HEK293 (cell line): ENCODE results near the gene COL1A1.

Source experiments
- CTCF ChIA-PET: fragments of 350-600 bp; formaldehyde crosslinking; extraction: SDS; loops from one replicate; lab custom pipeline; 2021; ENCODE audit warnings: antibody characterized with exemption; lab: Yijun Ruan, JAX
- POLR2A ChIA-PET: fragments of 300-600 bp; formaldehyde crosslinking; extraction: SDS; loops from one replicate; lab custom pipeline; 2020; ENCODE audit warnings: antibody characterized with exemption, inconsistent platforms; lab: Yijun Ruan, JAX
- H3K27ac ChIP-seq: fragments of 200-500 bp; sonication (Bioruptor generic); 2 replicates; pipeline ENCODE4 v1.5.1; 2014; ENCODE audit warnings: low read depth, low read length, control low read depth, inconsistent platforms; ENCODE audit errors: extremely low read depth
- H3K36me3 ChIP-seq, 2 experiments: fragments of 200-500 bp in 1 of 2; sonication (Bioruptor generic) in 1 of 2; 1 replicate in 1 of 2; 2 replicates in 1 of 2; pipeline ENCODE4 v1.5.1; 2014 to 2017; ENCODE audit warnings: inconsistent platforms in 2 of 2, low read length in 2 of 2; ENCODE audit not compliant: control insufficient read depth in 2 of 2, insufficient read depth in 1 of 2
- H3K4me1 ChIP-seq: fragments of 200-500 bp; sonication (Bioruptor generic); 2 replicates; pipeline ENCODE4 v1.5.1; 2014; ENCODE audit warnings: mild to moderate bottlenecking, low read length, inconsistent platforms; ENCODE audit not compliant: control insufficient read depth, insufficient read depth
- H3K4me3 ChIP-seq: 2 replicates; pipeline ENCODE4 v1.5.1; 2011; ENCODE audit warnings: low read depth, mild to moderate bottlenecking, control low read depth, low read length, moderate library complexity
- H3K9me3 ChIP-seq: fragments of 200-500 bp; sonication (Bioruptor generic); 2 replicates; pipeline ENCODE4 v1.5.1; 2014; ENCODE audit warnings: low read depth, low read length, inconsistent platforms; ENCODE audit not compliant: control insufficient read depth, insufficient read depth
- KLF9 ChIP-seq: fragments of 450-650 bp; formaldehyde crosslinking; IDR thresholded peaks from 2 replicates; pipeline ENCODE4 v1.5.1; 2016; ENCODE audit warnings: missing biosample characterization, missing genetic modification characterization, low read depth
- PRDM1 ChIP-seq: fragments of 450-650 bp; formaldehyde crosslinking; IDR thresholded peaks from 2 replicates; pipeline ENCODE4; 2016; ENCODE audit warnings: missing biosample characterization, missing genetic modification characterization
- TRIM28 ChIP-seq: IDR thresholded peaks from 2 replicates; pipeline ENCODE4 v1.6.1; 2011; ENCODE audit warnings: low read length, control low read depth, borderline replicate concordance
- ZFHX2 ChIP-seq: fragments of 450-650 bp; formaldehyde crosslinking; conservative IDR thresholded peaks from 2 replicates; pipeline ENCODE4 v1.5.1; 2016; ENCODE audit warnings: missing biosample characterization, missing genetic modification characterization
- ZFP41 ChIP-seq: fragments of 450-650 bp; formaldehyde crosslinking; IDR thresholded peaks from 2 replicates; pipeline ENCODE4 v1.5.1; 2016; ENCODE audit warnings: missing biosample characterization, missing genetic modification characterization, borderline replicate concordance
- ZIC2 ChIP-seq: fragments of 450-650 bp; formaldehyde crosslinking; IDR thresholded peaks from 2 replicates; pipeline ENCODE4 v1.5.1; 2016; ENCODE audit warnings: missing biosample characterization, missing genetic modification characterization
- ZNF184 ChIP-seq: fragments of 450-650 bp; IDR thresholded peaks from 2 replicates; pipeline ENCODE4 v1.5.1; 2018; ENCODE audit warnings: missing biosample characterization, mild to moderate bottlenecking, missing genetic modification characterization
- ZNF433 ChIP-seq: fragments of 450-650 bp; formaldehyde crosslinking; IDR thresholded peaks from 2 replicates; pipeline ENCODE4 v1.5.1; 2016; ENCODE audit warnings: missing biosample characterization, missing genetic modification characterization, low read depth
- ZNF596 ChIP-seq: fragments of 450-650 bp; IDR thresholded peaks from 2 replicates; pipeline ENCODE4 v1.5.0; 2018; ENCODE audit warnings: missing biosample characterization, mild to moderate bottlenecking, missing genetic modification characterization, moderate library complexity
- ZNF692 ChIP-seq: fragments of 450-650 bp; formaldehyde crosslinking; IDR thresholded peaks from 2 replicates; pipeline ENCODE4 v1.5.1; 2016; ENCODE audit warnings: missing biosample characterization, missing genetic modification characterization

COL1A1 gene

GRCh38 chr17:50134206-50135110 is 67.0 kb downstream of the COL1A1 start (continued):
- TF ChIP-seq ZNF692 (tag by site-specific recombination) (no peak), ZNF433 (no peak), ZNF596 (tag by site-specific recombination) (no peak), TRIM28 (no peak), ZFP41 (tag by site-specific recombination) (no peak), ZIC2 (tag by site-specific recombination) (peak; percentile 61), PRDM1 (tag by site-specific recombination) (peak; percentile 79), ZFHX2 (no peak)

DNA sequence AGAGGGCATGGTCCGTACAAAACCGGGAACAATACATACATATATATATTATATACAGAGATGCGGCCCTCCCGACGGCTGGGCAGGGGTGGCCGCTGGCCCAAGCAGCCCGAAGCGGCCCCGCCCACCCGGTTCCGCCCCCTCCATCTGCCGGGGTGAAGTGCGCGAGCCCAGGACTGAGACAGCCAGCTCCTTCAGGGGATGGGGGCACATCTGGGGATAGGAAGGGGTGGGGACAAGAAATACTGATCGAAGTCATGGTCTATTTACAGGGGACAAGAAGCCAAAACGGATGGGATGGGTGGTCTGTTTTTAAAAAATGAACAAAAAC is 67.7 kb downstream of the COL1A1 start:
- ChIA-PET CTCF (interaction anchor here (3.1 kb wide), 1 partner anchor 19 kb away, joined by 15 read pairs; no protein-coding TSS in a partner anchor), POLR2A (no interaction called here)
- no peak overlapping the region for H3K27ac ChIP-seq
- no peaks in the 10 kb centered on the region for H3K4me1 ChIP-seq
- TF ChIP-seq ZNF184 (no peak), KLF9 (tag by site-specific recombination) (peak; percentile 23; the same call in 1 of the 2 replicates)
- no peak overlapping the region for H3K4me3 ChIP-seq
- H3K36me3 ChIP-seq, result peaks cover 15 to 55% of the 10 kb centered on the region in 2 experiments
- H3K9me3 ChIP-seq, result no peaks in the 10 kb centered on the region
